Panc1 (cell line): Measurements from ENCODE around the gene TSNAXIP1.

Source experiments
- POLR2AphosphoS5 ChIP-seq: IDR thresholded peaks from 2 replicates; pipeline ENCODE4 v1.6.1; 2012; ENCODE audit warnings: mild to moderate bottlenecking, low read depth, low read length, moderate library complexity
- TF ChIP-seq, protein P1 (sequence below): fragments of 450-650 bp; IDR thresholded peaks from 2 replicates; pipeline ENCODE4 v1.5.1; 2017; ENCODE audit warnings: mild to moderate bottlenecking

DNA sequence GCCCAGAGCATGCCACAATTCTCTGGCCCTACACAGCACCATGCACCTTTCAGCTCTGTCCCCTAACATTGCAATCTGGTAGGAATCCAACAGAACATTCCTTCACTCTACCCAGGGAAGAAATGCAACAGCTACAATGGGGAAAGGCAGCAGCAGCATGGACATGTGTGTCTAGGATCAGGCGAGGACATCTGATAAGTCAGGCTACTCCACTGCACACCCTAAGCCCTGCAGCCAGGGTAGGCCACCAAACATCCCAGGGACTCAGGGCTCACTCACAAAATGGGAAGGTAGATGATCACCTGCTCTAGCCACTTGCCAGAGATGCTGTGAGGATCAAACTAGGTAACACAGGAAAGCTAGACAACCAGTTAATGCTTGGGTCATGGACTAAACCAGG, 5.4 kb upstream of the TSNAXIP1 start:
- TF ChIP-seq POLR2AphosphoS5 = no peak
- TF ChIP-seq, protein P1, sequence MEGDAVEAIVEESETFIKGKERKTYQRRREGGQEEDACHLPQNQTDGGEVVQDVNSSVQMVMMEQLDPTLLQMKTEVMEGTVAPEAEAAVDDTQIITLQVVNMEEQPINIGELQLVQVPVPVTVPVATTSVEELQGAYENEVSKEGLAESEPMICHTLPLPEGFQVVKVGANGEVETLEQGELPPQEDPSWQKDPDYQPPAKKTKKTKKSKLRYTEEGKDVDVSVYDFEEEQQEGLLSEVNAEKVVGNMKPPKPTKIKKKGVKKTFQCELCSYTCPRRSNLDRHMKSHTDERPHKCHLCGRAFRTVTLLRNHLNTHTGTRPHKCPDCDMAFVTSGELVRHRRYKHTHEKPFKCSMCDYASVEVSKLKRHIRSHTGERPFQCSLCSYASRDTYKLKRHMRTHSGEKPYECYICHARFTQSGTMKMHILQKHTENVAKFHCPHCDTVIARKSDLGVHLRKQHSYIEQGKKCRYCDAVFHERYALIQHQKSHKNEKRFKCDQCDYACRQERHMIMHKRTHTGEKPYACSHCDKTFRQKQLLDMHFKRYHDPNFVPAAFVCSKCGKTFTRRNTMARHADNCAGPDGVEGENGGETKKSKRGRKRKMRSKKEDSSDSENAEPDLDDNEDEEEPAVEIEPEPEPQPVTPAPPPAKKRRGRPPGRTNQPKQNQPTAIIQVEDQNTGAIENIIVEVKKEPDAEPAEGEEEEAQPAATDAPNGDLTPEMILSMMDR = no peak
